HepG2 (cell line): ENCODE measurements around the gene PRMT7. TPM values are rescaled to one million over a fixed set of nuclear protein-coding genes. Genes with fewer than 3 reads are reported as not detected.

ENCODE experiments used
- MED13 ChIP-seq: sonication (generic); formaldehyde crosslinking; IDR thresholded peaks from 2 replicates; pipeline ENCODE4 v1.5.0; 2020; ENCODE audit warnings: missing genetic modification reagents
- MED8 ChIP-seq: sonication (generic); formaldehyde crosslinking; IDR thresholded peaks from 2 replicates; pipeline ENCODE4 v1.8.1; 2023; ENCODE audit warnings: mild to moderate bottlenecking, missing genetic modification reagents; ENCODE audit not compliant: insufficient replicate concordance
- RAD51 ChIP-seq: fragments of 450-650 bp; IDR thresholded peaks from 2 replicates; pipeline ENCODE4 v1.6.1; 2016; ENCODE audit warnings: borderline replicate concordance
- SMC3 ChIP-seq: IDR thresholded peaks from 2 replicates; pipeline ENCODE4 v1.6.1; 2011; ENCODE audit warnings: low read length, improper control_type of control experiment
- TGIF2 ChIP-seq: IDR thresholded peaks from 2 replicates; pipeline ENCODE4 v1.6.1; 2016; ENCODE audit warnings: control low read depth, missing compliant biosample characterization
- ZBTB46 ChIP-seq: sonication (generic); formaldehyde crosslinking; IDR thresholded peaks from 2 replicates; pipeline ENCODE4 v1.4.0; 2020; ENCODE audit warnings: mild to moderate bottlenecking, missing genetic modification reagents, borderline replicate concordance
- ZKSCAN5 ChIP-seq: sonication (generic); formaldehyde crosslinking; IDR thresholded peaks from 2 replicates; pipeline ENCODE4 v1.5.1; 2020; ENCODE audit warnings: mild to moderate bottlenecking, missing genetic modification reagents
- ZMYM2 ChIP-seq: sonication (generic); formaldehyde crosslinking; IDR thresholded peaks from 2 replicates; pipeline ENCODE4 v1.8.0; 2022; ENCODE audit warnings: mild to moderate bottlenecking, missing genetic modification reagents
- ZNF614 ChIP-seq: IDR thresholded peaks from 2 replicates; pipeline ENCODE4 v1.6.1; 2018; ENCODE audit warnings: missing biosample characterization, missing genetic modification reagents, inconsistent platforms, borderline replicate concordance
- ZNF629 ChIP-seq: sonication (generic); formaldehyde crosslinking; conservative IDR thresholded peaks from 2 replicates; pipeline ENCODE4 v1.5.0; 2020; ENCODE audit warnings: missing genetic modification reagents
- ZNF850 ChIP-seq: sonication (generic); formaldehyde crosslinking; conservative IDR thresholded peaks from 2 replicates; pipeline ENCODE4 v1.9.0; 2021; ENCODE audit warnings: mild to moderate bottlenecking, missing genetic modification reagents
- ZSCAN20 ChIP-seq: sonication (generic); formaldehyde crosslinking; IDR thresholded peaks from 2 replicates; pipeline ENCODE4 v1.4.0; 2020; ENCODE audit warnings: missing genetic modification reagents, mild to moderate bottlenecking, borderline replicate concordance
- ZZZ3 ChIP-seq: sonication (generic); formaldehyde crosslinking; IDR thresholded peaks from 2 replicates; pipeline ENCODE4 v1.4.0; 2020; ENCODE audit warnings: missing genetic modification reagents, mild to moderate bottlenecking, borderline replicate concordance
- polyA plus RNA-seq, 8 experiments: library from polyadenylated mRNA; depleted of rRNA in 3 of 8; stranded (reverse) in 7 of 8; unstranded in 1 of 8; fragments of >200 nt; fragmentation: Illumina TruSeq in 4 of 8; extraction: Trizol in 4 of 8; gene quantifications; 2 replicates each; pipeline versions ENCODE4 v1.2.1 to v1.2.3, GENCODE V29; 2011 to 2016; ENCODE audit warnings: low read depth in 4 of 8, missing spikeins in 1 of 8, mixed read lengths in 1 of 8; ENCODE audit not compliant: insufficient read depth in 1 of 8
- total RNA-seq, 5 experiments: library from RNA; depleted of rRNA; stranded (reverse); fragments of >200 nt; fragmentation: Illumina TruSeq; extraction: Trizol; gene quantifications; 2 replicates each; pipeline ENCODE4 v1.2.3, GENCODE V29; 2016; ENCODE audit warnings: low read depth in 1 of 5
- TF ChIP-seq, protein P1 (sequence below): sonication (generic); formaldehyde crosslinking; IDR thresholded peaks from 2 replicates; pipeline ENCODE4 v1.5.0; 2020; ENCODE audit warnings: mild to moderate bottlenecking, missing genetic modification reagents
- TF ChIP-seq, protein P2 (sequence below): IDR thresholded peaks from 2 replicates; pipeline ENCODE4 v1.6.1; 2016; ENCODE audit warnings: low read depth, missing genetic modification reagents, missing compliant biosample characterization
- TF ChIP-seq, protein P3 (sequence below), 2 experiments: IDR thresholded peaks; 2 replicates each; pipeline ENCODE4 v1.6.1; 2011 to 2012; ENCODE audit warnings: low read length in 2 of 2, borderline replicate concordance in 1 of 2, low read depth in 1 of 2, mild to moderate bottlenecking in 1 of 2, moderate library complexity in 1 of 2

PRMT7 gene
- total and polyA plus RNA-seq, 2 of the 13 experiments (the other 11 are each of a cell fraction or from before 2014, with no cell fraction given): 47.5 to 55.0 TPM

- TF ChIP-seq, protein P1, sequence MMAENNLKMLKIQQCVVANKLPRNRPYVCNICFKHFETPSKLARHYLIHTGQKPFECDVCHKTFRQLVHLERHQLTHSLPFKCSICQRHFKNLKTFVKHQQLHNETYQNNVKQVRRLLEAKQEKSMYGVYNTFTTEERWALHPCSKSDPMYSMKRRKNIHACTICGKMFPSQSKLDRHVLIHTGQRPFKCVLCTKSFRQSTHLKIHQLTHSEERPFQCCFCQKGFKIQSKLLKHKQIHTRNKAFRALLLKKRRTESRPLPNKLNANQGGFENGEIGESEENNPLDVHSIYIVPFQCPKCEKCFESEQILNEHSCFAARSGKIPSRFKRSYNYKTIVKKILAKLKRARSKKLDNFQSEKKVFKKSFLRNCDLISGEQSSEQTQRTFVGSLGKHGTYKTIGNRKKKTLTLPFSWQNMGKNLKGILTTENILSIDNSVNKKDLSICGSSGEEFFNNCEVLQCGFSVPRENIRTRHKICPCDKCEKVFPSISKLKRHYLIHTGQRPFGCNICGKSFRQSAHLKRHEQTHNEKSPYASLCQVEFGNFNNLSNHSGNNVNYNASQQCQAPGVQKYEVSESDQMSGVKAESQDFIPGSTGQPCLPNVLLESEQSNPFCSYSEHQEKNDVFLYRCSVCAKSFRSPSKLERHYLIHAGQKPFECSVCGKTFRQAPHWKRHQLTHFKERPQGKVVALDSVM (CRISPR knock-in tag): peak; percentile 69; the same call in 1 of the 2 replicates
- TF ChIP-seq ZSCAN20: no peak
- TF ChIP-seq ZNF614 (CRISPR knock-in tag): peak; percentile 98
- TF ChIP-seq ZNF629 (CRISPR knock-in tag): peak; percentile 97
- TF ChIP-seq, protein P2, sequence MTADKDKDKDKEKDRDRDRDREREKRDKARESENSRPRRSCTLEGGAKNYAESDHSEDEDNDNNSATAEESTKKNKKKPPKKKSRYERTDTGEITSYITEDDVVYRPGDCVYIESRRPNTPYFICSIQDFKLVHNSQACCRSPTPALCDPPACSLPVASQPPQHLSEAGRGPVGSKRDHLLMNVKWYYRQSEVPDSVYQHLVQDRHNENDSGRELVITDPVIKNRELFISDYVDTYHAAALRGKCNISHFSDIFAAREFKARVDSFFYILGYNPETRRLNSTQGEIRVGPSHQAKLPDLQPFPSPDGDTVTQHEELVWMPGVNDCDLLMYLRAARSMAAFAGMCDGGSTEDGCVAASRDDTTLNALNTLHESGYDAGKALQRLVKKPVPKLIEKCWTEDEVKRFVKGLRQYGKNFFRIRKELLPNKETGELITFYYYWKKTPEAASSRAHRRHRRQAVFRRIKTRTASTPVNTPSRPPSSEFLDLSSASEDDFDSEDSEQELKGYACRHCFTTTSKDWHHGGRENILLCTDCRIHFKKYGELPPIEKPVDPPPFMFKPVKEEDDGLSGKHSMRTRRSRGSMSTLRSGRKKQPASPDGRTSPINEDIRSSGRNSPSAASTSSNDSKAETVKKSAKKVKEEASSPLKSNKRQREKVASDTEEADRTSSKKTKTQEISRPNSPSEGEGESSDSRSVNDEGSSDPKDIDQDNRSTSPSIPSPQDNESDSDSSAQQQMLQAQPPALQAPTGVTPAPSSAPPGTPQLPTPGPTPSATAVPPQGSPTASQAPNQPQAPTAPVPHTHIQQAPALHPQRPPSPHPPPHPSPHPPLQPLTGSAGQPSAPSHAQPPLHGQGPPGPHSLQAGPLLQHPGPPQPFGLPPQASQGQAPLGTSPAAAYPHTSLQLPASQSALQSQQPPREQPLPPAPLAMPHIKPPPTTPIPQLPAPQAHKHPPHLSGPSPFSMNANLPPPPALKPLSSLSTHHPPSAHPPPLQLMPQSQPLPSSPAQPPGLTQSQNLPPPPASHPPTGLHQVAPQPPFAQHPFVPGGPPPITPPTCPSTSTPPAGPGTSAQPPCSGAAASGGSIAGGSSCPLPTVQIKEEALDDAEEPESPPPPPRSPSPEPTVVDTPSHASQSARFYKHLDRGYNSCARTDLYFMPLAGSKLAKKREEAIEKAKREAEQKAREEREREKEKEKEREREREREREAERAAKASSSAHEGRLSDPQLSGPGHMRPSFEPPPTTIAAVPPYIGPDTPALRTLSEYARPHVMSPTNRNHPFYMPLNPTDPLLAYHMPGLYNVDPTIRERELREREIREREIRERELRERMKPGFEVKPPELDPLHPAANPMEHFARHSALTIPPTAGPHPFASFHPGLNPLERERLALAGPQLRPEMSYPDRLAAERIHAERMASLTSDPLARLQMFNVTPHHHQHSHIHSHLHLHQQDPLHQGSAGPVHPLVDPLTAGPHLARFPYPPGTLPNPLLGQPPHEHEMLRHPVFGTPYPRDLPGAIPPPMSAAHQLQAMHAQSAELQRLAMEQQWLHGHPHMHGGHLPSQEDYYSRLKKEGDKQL: peak; percentile 90
- no peak for TF ChIP-seq ZKSCAN5
- TF ChIP-seq ZZZ3 (CRISPR knock-in tag): 0 out of 2 replicates have a peak, but pooled peaks have one; percentile 21
- no peak for TF ChIP-seq MED13 (CRISPR knock-in tag)
- TF ChIP-seq ZBTB46 (CRISPR knock-in tag): peak; percentile 29; the same call in 1 of the 2 replicates
- TF ChIP-seq SMC3: peak; percentile 59
- TF ChIP-seq MED8 (CRISPR knock-in tag): peak; percentile 83
- TF ChIP-seq, protein P3, sequence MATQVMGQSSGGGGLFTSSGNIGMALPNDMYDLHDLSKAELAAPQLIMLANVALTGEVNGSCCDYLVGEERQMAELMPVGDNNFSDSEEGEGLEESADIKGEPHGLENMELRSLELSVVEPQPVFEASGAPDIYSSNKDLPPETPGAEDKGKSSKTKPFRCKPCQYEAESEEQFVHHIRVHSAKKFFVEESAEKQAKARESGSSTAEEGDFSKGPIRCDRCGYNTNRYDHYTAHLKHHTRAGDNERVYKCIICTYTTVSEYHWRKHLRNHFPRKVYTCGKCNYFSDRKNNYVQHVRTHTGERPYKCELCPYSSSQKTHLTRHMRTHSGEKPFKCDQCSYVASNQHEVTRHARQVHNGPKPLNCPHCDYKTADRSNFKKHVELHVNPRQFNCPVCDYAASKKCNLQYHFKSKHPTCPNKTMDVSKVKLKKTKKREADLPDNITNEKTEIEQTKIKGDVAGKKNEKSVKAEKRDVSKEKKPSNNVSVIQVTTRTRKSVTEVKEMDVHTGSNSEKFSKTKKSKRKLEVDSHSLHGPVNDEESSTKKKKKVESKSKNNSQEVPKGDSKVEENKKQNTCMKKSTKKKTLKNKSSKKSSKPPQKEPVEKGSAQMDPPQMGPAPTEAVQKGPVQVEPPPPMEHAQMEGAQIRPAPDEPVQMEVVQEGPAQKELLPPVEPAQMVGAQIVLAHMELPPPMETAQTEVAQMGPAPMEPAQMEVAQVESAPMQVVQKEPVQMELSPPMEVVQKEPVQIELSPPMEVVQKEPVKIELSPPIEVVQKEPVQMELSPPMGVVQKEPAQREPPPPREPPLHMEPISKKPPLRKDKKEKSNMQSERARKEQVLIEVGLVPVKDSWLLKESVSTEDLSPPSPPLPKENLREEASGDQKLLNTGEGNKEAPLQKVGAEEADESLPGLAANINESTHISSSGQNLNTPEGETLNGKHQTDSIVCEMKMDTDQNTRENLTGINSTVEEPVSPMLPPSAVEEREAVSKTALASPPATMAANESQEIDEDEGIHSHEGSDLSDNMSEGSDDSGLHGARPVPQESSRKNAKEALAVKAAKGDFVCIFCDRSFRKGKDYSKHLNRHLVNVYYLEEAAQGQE (IDR thresholded peaks at IDR 0.05; ENCODE audit: borderline replicate concordance in 1 of 2, low read depth in 1 of 2, low read length in 2 of 2): peak in 1 of 2 experiments; percentile 52; a peak in 1 of 4 replicates
- TF ChIP-seq TGIF2: peak; percentile 97; the same call in 1 of the 2 replicates
- TF ChIP-seq ZMYM2: peak; percentile 64; the same call in 1 of the 2 replicates
- TF ChIP-seq ZNF850 (CRISPR knock-in tag): no peak
- no peak for TF ChIP-seq RAD51
Measured at GRCh38 chr16:68281368-68282063, 29.3 kb upstream of the PRMT7 start (continued).
